Epithelial cell of proximal tubule (primary cell): ENCODE measurements around the gene CCDC196. TPM values are rescaled to one million over a fixed set of nuclear protein-coding genes. Genes with fewer than 3 reads are reported as not detected.

ENCODE experiments used
- DNase-seq: peaks from one replicate; pipeline ENCODE4 v3.0.0-alpha.2; 2011; ENCODE audit warnings: low read depth
- H3K4me3 ChIP-seq: 2 replicates; pipeline ENCODE4 v1.5.1; 2011; ENCODE audit warnings: low read depth, mild to moderate bottlenecking, low read length
- total RNA-seq: library from RNA; depleted of rRNA; stranded (reverse); fragments of >200 nt; gene quantifications from 2 replicates; pipeline ENCODE4 v1.2.3, GENCODE V29; 2015
- TF ChIP-seq, protein P1 (sequence below): conservative IDR thresholded peaks from 2 replicates; pipeline ENCODE4 v1.5.1; 2012; ENCODE audit warnings: low read depth, mild to moderate bottlenecking, low read length

The CCDC196 gene
- total RNA-seq, 1 donor from 2014 or later = not detected

DNA sequence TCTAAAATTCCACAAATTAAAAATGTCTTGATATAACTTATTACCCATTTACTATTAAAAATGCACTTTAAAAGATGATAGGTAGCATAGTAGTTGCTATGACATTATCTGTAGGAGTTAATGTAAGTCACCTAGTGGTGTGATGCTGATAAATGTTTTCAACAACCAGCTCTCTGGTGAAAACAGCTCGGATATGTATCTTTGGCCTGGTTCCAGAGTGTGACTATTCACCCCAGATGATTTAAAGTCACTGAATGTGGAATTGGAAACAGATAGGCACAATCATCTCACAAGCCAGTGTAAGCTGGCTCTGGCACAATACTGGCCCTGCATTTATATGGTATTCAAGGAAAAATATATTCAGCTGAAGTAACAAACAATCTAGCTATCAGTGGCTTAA, 9.2 kb upstream of the CCDC196 start:
- no peak overlapping the region for H3K4me3 ChIP-seq
- DNase-seq = no peak
- TF ChIP-seq, protein P1, sequence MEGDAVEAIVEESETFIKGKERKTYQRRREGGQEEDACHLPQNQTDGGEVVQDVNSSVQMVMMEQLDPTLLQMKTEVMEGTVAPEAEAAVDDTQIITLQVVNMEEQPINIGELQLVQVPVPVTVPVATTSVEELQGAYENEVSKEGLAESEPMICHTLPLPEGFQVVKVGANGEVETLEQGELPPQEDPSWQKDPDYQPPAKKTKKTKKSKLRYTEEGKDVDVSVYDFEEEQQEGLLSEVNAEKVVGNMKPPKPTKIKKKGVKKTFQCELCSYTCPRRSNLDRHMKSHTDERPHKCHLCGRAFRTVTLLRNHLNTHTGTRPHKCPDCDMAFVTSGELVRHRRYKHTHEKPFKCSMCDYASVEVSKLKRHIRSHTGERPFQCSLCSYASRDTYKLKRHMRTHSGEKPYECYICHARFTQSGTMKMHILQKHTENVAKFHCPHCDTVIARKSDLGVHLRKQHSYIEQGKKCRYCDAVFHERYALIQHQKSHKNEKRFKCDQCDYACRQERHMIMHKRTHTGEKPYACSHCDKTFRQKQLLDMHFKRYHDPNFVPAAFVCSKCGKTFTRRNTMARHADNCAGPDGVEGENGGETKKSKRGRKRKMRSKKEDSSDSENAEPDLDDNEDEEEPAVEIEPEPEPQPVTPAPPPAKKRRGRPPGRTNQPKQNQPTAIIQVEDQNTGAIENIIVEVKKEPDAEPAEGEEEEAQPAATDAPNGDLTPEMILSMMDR = no peak

GRCh38 chr14:66477567-66477966, 8.6 kb upstream of the CCDC196 start:
- no peak overlapping the region for H3K4me3 ChIP-seq
- TF ChIP-seq, protein P1 = no peak
- DNase-seq = no peak

DNA sequence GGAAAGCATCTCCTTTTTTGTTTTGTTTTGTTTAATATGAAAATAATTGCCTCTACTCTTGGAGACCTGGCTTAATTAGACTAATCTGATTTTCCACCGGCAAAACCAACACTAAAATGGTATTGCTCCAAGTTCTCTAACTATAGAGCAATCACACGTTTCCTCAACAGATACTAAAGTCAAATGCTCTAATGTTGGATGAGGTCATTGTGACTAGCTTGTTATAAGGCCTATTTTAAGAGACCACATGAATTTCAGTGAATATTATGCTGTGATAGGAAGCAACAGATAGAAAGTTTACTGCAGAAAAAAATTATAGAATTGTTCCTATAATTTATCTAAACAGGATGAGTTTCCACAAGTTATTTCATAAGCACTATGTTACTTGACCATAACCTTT, 3.3 kb upstream of the CCDC196 start:
- no peak overlapping the region for H3K4me3 ChIP-seq
- TF ChIP-seq, protein P1 = no peak
- DNase-seq = no peak

- no peak overlapping the region for H3K4me3 ChIP-seq
- TF ChIP-seq, protein P1 = no peak
- DNase-seq = peak; percentile 26
These were observed 2.8 kb upstream of the CCDC196 start for GRCh38 chr14:66483322-66483721.

- no peak overlapping the region for H3K4me3 ChIP-seq
- no peak for DNase-seq
- TF ChIP-seq, protein P1 = no peak
These were observed 1.1 kb upstream of the CCDC196 start for GRCh38 chr14:66485029-66485428.

DNA sequence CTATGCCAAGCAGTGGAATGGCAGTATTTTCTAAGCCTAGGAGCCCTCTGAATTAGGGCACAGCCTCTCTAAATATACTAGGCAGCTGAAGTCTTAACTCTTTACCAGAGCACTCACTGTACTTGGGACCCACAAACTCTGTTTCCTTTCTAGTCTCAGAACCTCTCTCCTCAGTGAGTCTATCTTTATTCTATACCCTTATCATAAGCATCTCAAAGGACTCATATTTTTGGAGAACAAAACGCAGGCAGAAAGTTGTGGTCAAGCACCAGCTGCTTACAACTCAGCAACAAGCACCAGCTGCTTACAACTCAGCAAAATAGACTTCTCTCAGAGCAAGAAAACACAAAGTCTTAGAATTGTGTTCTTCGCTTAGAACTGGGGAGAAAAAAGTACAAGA, 993 bp downstream of the CCDC196 start:
- no peak for DNase-seq
- H3K4me3 ChIP-seq = no peak overlapping the region
- TF ChIP-seq, protein P1 = no peak
